Calu3 (cell line): Measurements from ENCODE around the gene SBK2. TPM values are rescaled to one million over a fixed set of nuclear protein-coding genes. Genes with fewer than 3 reads are reported as not detected.

Experiments
- BruUV-seq: library from RNA; stranded (reverse); fragments of 400-500 nt; replicated peaks from 2 replicates; lab custom pipeline; 2021; lab: Mats Ljungman, UMichigan
- CTCF ChIA-PET: fragments of 300-600 bp; sonication (Branson Sonifier 250); formaldehyde crosslinking; loops from one replicate; lab custom pipeline; 2022; ENCODE audit warnings: antibody characterized with exemption; lab: Charles Lee
- DNase-seq: peaks from one replicate; pipeline ENCODE4 v3.0.0; 2022
- H3K27ac Mint-ChIP-seq: one replicate; pipeline ENCODE4 v1.8.0; 2022; ENCODE audit warnings: mixed read lengths; ENCODE audit not compliant: unreplicated experiment
- H3K27me3 Mint-ChIP-seq: one replicate; pipeline ENCODE4 v1.8.0; 2022; ENCODE audit warnings: mixed read lengths; ENCODE audit not compliant: unreplicated experiment
- H3K36me3 Mint-ChIP-seq: one replicate; pipeline ENCODE4 v1.8.0; 2022; ENCODE audit warnings: mild to moderate bottlenecking, moderate library complexity, mixed read lengths; ENCODE audit not compliant: insufficient read depth, unreplicated experiment
- H3K4me1 Mint-ChIP-seq: one replicate; pipeline ENCODE4 v1.8.0; 2022; ENCODE audit warnings: mild to moderate bottlenecking, low read depth, mixed read lengths; ENCODE audit not compliant: unreplicated experiment
- H3K4me3 Mint-ChIP-seq: one replicate; pipeline ENCODE4 v1.8.0; 2022; ENCODE audit warnings: mild to moderate bottlenecking, low read depth, moderate library complexity, mixed read lengths; ENCODE audit not compliant: unreplicated experiment
- H3K9me3 Mint-ChIP-seq: one replicate; pipeline ENCODE4 v1.8.0; 2022; ENCODE audit warnings: low read depth, mixed read lengths; ENCODE audit not compliant: unreplicated experiment
- intact Hi-C: fragments of 100-400 bp; cut with micrococcal nuclease; formaldehyde crosslinking; loops from one replicate; pipeline ENCODE4 v1.10.0; 2022; ENCODE audit not compliant: unreplicated experiment
- total RNA-seq: library from RNA; stranded (reverse); gene quantifications from 2 replicates; pipeline ENCODE4 v1.2.3, GENCODE V29; 2022
- TF ChIP-seq, protein P1 (sequence below): fragments of 200-600 bp; IDR thresholded peaks from one replicate; pipeline ENCODE4 v1.8.0; 2022; ENCODE audit warnings: antibody characterized with exemption; ENCODE audit not compliant: unreplicated experiment

Gene SBK2
- total RNA-seq, 1 experiment from 2014 or later: not detected

DNA sequence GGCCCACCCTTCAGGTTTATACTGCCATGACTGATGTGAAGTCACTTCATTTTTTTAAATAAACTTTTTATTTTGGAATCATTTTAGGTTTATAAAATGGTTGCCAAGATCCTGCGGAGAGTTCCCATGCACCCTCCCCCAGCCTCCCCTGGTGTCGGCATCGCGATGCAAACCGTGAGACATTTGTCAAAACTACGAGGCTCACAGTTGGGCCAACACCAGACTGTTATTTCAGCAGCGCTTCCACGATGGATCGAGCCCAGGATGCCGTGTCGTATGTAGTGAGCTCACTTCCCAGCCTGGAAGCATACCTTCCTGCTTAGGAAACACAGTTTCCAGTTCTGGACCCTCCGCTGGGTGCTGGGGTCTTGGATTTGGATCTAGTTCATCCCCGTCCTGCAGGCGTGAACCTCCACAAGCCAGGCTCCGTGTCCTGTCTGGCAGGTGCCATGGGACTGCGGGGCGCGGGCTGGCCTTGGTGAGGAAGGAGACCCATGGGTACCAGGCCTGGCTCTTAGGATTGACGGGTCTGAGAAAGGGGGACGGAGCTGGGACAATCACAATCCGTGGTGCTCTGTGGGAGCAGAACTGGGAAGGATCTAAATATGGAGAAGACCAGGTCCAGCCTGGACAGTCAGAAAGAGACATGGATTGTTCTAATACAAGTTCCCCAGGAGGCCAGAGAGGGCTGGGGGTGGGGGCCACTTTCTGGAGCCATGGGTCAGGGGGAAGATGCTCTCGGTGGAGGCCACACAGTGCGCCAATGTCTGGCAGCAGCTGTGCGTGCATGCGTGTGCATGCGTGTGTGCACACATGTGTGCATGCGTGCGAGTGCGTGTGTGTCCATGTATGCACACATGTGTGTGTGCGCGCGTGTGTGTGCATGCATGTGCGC, 2.4 kb upstream of the SBK2 start:
- intact Hi-C loops: no loop called here
- Mint-ChIP-seq H3K27me3 (peaks cover 30% of the 10 kb centered on the region), H3K27ac (no peak overlapping the region), H3K4me1 (no peaks in the 10 kb centered on the region), H3K9me3 (peaks cover 6% of the 10 kb centered on the region), H3K4me3 (no peak overlapping the region), H3K36me3 (no peaks in the 10 kb centered on the region)
- DNase-seq: no peak
- BruUV-seq: no TSS peak
- TF ChIP-seq, protein P1, sequence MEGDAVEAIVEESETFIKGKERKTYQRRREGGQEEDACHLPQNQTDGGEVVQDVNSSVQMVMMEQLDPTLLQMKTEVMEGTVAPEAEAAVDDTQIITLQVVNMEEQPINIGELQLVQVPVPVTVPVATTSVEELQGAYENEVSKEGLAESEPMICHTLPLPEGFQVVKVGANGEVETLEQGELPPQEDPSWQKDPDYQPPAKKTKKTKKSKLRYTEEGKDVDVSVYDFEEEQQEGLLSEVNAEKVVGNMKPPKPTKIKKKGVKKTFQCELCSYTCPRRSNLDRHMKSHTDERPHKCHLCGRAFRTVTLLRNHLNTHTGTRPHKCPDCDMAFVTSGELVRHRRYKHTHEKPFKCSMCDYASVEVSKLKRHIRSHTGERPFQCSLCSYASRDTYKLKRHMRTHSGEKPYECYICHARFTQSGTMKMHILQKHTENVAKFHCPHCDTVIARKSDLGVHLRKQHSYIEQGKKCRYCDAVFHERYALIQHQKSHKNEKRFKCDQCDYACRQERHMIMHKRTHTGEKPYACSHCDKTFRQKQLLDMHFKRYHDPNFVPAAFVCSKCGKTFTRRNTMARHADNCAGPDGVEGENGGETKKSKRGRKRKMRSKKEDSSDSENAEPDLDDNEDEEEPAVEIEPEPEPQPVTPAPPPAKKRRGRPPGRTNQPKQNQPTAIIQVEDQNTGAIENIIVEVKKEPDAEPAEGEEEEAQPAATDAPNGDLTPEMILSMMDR: no peak
- CTCF ChIA-PET: no interaction called here

DNA sequence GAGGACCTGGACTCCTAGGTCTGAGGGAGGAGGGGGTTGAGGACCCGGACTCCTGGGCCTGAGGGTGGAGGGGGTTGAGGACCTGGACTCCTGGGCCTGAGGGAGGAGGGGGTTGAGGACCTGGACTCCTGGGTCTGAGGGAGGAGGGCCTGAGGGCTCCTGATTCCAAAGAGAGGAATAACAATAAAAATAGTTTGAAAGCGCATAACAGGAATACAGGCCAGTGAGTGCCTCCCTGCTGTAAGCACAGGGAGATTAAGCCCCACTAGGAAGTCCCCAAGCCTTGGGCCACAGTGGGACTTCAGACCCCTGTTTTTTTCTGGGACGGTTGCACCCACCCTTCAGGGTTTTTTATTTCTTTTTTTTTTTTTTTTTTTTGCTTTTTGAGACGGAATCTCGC, 1.2 kb upstream of the SBK2 start:
- Mint-ChIP-seq H3K27ac (no peak overlapping the region), H3K27me3 (peaks cover 21% of the 10 kb centered on the region), H3K4me3 (no peak overlapping the region), H3K4me1 (no peaks in the 10 kb centered on the region), H3K36me3 (no peaks in the 10 kb centered on the region), H3K9me3 (peaks cover 3% of the 10 kb centered on the region)
- no TSS peak for BruUV-seq
- intact Hi-C loops: no loop called here
- CTCF ChIA-PET: interaction anchor here (0.7 kb wide), 1 partner anchor 22 kb away, joined by 3 read pairs; no protein-coding TSS in a partner anchor
- DNase-seq: no peak
- TF ChIP-seq, protein P1: no peak

DNA sequence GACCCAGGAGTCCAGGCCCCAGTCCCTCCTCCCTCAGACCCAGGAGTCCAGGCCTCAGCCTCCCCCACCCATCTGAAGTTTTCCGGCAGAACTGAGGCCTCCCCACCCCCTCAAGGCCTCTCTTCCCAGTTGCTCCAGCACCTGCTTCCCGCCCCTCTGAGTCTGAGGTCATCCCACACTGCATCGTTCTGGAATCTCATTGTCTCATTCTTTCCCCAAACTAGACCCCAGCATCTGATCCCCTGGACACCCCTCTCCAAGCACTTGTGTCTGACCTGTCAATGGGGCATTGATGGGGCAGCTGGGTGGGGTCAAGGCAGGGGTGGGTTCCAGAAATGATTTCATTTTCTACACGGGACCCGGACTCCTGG, 793 bp upstream of the SBK2 start:
- Mint-ChIP-seq H3K27me3 (peaks cover 17% of the 10 kb centered on the region), H3K27ac (no peak overlapping the region), H3K9me3 (peaks cover 3% of the 10 kb centered on the region), H3K4me1 (no peaks in the 10 kb centered on the region), H3K4me3 (no peak overlapping the region), H3K36me3 (no peaks in the 10 kb centered on the region)
- no TSS peak for BruUV-seq
- TF ChIP-seq, protein P1: no peak
- DNase-seq: no peak
- intact Hi-C loops: no loop called here
- CTCF ChIA-PET: no interaction called here

DNA sequence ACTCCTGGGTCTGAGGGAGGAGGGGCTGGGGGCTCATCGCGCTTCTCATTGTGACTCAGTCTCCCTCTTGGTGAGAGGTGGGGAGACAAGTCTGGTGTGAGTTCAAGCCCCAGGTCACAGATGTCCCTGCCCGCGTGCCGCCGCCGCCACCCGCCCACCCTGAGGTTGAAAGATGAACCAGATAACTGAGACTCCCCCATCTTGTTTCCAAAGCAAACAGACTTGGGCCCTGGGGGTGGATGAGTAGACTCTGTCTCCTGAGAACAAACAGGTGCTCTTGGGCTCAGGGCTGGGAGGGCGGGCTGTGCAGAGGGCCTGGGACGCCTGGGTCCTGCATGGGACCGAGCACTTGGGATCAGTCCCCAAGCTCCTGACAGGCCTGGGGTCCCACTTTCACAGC, 567 bp downstream of the SBK2 start:
- no peak overlapping the region for H3K4me3 Mint-ChIP-seq

More for the DNA sequence above, 567 bp downstream of the SBK2 start:
- intact Hi-C loops: no loop called here
- no peaks in the 10 kb centered on the region for H3K4me1 Mint-ChIP-seq
- BruUV-seq: no TSS peak
- H3K36me3 Mint-ChIP-seq: no peaks in the 10 kb centered on the region
- no peak for DNase-seq
- CTCF ChIA-PET: interaction anchor here (0.6 to 0.7 kb wide), 2 partner anchors 12 to 27 kb away, joined by 3 to 4 read pairs; no protein-coding TSS in a partner anchor
- TF ChIP-seq, protein P1: no peak
- H3K9me3 Mint-ChIP-seq: no peaks in the 10 kb centered on the region
- H3K27ac Mint-ChIP-seq: no peak overlapping the region
- peaks cover 3% of the 10 kb centered on the region for H3K27me3 Mint-ChIP-seq
